Measurements from ENCODE around the gene YKT6.

YKT6 gene

DNA sequence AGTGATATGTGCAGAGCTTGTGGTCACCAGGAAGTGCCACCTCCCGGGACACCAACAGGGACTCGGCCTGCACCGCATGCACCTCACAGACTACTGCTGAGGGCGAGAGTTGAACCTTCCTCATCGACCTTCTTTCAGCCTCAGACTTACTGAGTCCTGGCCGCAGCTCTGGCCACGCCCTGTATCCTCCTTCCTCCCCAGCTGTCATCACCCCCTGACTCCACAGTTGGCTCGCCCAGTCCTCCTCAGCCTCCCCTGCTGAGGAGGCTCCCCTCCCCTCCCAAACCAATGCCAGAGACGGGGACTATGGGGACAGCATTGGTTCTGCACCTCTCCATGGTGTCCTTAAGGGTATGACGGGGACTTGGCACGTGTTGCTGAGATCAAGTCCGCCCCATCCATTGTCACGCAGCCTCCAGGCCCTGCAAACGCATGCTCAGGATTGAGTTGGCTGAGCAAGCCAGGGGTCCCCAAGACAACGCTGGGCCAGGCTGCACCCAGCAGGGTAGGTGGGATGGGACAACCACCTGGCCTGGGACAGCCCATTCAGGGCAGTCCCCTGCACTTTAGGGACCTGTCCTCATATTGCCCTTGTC is 49.0 kb downstream of the YKT6 start:
- Histone ChIP-seq H3K4me3 (ENCODE audit: low read length) (no peak overlapping the region), H3F3A (ENCODE audit: control insufficient read depth, insufficient read depth) (no peaks in the 10 kb centered on the region), H3K79me2 (ENCODE audit: control insufficient read depth, low read length) (no peaks in the 10 kb centered on the region), H3K9me3 (ENCODE audit: control insufficient read depth, insufficient read depth, low read length) (peaks cover 4% of the 10 kb centered on the region; the same call in 1 of the 2 replicates), H3K4me1 (ENCODE audit: control insufficient read depth, low read length) (no peaks in the 10 kb centered on the region), H3K27ac (ENCODE audit: low read depth, low read length) (no peak overlapping the region), H3K27me3 (ENCODE audit: control insufficient read depth, low read length) (no peaks in the 10 kb centered on the region), H3K36me3 (ENCODE audit: control insufficient read depth, low read length) (no peaks in the 10 kb centered on the region), H4K20me1 (ENCODE audit: control insufficient read depth, insufficient read depth, low read depth, low read length) (no peaks in the 10 kb centered on the region), H3K4me2 (ENCODE audit: low read length) (no peak overlapping the region), H3K9me2 (replicated peaks; ENCODE audit: control insufficient read depth, low read length) (no peaks in the 10 kb centered on the region)
- TF ChIP-seq EZH2phosphoT487 (IDR thresholded peaks at IDR 0.05; ENCODE audit: borderline replicate concordance, low read length) = no peak
- TF ChIP-seq, protein P1, sequence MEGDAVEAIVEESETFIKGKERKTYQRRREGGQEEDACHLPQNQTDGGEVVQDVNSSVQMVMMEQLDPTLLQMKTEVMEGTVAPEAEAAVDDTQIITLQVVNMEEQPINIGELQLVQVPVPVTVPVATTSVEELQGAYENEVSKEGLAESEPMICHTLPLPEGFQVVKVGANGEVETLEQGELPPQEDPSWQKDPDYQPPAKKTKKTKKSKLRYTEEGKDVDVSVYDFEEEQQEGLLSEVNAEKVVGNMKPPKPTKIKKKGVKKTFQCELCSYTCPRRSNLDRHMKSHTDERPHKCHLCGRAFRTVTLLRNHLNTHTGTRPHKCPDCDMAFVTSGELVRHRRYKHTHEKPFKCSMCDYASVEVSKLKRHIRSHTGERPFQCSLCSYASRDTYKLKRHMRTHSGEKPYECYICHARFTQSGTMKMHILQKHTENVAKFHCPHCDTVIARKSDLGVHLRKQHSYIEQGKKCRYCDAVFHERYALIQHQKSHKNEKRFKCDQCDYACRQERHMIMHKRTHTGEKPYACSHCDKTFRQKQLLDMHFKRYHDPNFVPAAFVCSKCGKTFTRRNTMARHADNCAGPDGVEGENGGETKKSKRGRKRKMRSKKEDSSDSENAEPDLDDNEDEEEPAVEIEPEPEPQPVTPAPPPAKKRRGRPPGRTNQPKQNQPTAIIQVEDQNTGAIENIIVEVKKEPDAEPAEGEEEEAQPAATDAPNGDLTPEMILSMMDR (IDR thresholded peaks at IDR 0.05; ENCODE audit: low read depth, low read length, poor library complexity, severe bottlenecking) = no peak

DNA sequence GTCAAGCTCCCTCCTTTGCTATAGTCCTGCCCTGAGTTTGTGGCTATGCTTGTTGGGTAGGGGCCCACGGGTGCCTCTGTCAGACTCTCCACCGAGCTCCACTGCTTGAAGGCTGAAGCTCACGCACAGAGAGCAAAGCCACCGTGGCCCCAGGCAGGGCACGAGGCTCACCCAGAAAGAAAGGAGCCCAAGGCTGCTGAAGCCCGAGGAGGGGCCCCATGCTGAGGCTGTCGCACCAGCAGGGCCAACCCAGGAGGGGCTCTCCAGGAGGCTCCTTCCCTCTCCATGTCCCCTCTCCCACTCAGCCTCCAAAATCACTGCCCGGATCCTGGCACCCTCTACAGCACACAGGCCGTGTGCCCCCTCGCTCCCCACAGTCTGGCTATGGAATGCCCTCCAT is 50.5 kb downstream of the YKT6 start:
- Histone ChIP-seq H3K4me1 (ENCODE audit: control insufficient read depth, low read length) (no peaks in the 10 kb centered on the region), H3K4me2 (ENCODE audit: low read length) (no peak overlapping the region), H3K27me3 (ENCODE audit: control insufficient read depth, low read length) (no peaks in the 10 kb centered on the region), H3K36me3 (ENCODE audit: control insufficient read depth, low read length) (no peaks in the 10 kb centered on the region), H3F3A (ENCODE audit: control insufficient read depth, insufficient read depth) (no peaks in the 10 kb centered on the region), H3K79me2 (ENCODE audit: control insufficient read depth, low read length) (no peaks in the 10 kb centered on the region), H3K9me2 (replicated peaks; ENCODE audit: control insufficient read depth, low read length) (no peaks in the 10 kb centered on the region), H3K27ac (ENCODE audit: low read depth, low read length) (no peak overlapping the region), H3K9me3 (ENCODE audit: control insufficient read depth, insufficient read depth, low read length) (peaks cover 6% of the 10 kb centered on the region; the same call in 1 of the 2 replicates), H3K4me3 (ENCODE audit: low read length) (no peak overlapping the region), H4K20me1 (ENCODE audit: control insufficient read depth, insufficient read depth, low read depth, low read length) (no peaks in the 10 kb centered on the region)
- TF ChIP-seq, protein P1 (IDR thresholded peaks at IDR 0.05; ENCODE audit: low read depth, low read length, poor library complexity, severe bottlenecking) = no peak
- TF ChIP-seq EZH2phosphoT487 (IDR thresholded peaks at IDR 0.05; ENCODE audit: borderline replicate concordance, low read length) = no peak

DNA sequence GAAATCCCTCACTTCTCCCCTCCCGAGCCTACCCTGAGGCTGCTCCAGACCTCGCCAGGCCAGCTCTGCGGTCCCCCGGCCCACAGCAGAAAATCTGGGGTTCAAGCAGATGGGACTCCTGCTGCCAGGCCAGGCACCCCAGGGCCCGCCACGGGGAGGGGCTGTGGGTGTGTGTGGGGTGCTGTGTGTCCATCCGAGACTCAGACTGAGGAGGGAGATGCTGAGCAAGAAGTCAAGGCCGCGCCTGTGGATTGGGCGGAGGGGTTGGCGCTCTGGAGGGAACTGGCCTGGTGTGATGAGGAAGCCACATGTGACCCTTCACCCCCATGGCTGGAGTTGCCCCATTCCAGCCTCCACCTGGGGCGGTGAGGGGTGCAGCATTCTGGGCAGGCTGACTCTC is 51.1 kb downstream of the YKT6 start:
- no peak for TF ChIP-seq EZH2phosphoT487 (IDR thresholded peaks at IDR 0.05; ENCODE audit: borderline replicate concordance, low read length)
- Histone ChIP-seq H3K9me2 (replicated peaks; ENCODE audit: control insufficient read depth, low read length) (no peaks in the 10 kb centered on the region), H4K20me1 (ENCODE audit: control insufficient read depth, insufficient read depth, low read depth, low read length) (no peaks in the 10 kb centered on the region), H3K4me3 (ENCODE audit: low read length) (no peak overlapping the region), H3F3A (ENCODE audit: control insufficient read depth, insufficient read depth) (no peaks in the 10 kb centered on the region), H3K4me2 (ENCODE audit: low read length) (no peak overlapping the region), H3K79me2 (ENCODE audit: control insufficient read depth, low read length) (no peaks in the 10 kb centered on the region), H3K36me3 (ENCODE audit: control insufficient read depth, low read length) (no peaks in the 10 kb centered on the region), H3K9me3 (ENCODE audit: control insufficient read depth, insufficient read depth, low read length) (peaks cover 6% of the 10 kb centered on the region; the same call in 1 of the 2 replicates), H3K27ac (ENCODE audit: low read depth, low read length) (no peak overlapping the region), H3K27me3 (ENCODE audit: control insufficient read depth, low read length) (no peaks in the 10 kb centered on the region), H3K4me1 (ENCODE audit: control insufficient read depth, low read length) (peaks cover 2% of the 10 kb centered on the region)

DNA sequence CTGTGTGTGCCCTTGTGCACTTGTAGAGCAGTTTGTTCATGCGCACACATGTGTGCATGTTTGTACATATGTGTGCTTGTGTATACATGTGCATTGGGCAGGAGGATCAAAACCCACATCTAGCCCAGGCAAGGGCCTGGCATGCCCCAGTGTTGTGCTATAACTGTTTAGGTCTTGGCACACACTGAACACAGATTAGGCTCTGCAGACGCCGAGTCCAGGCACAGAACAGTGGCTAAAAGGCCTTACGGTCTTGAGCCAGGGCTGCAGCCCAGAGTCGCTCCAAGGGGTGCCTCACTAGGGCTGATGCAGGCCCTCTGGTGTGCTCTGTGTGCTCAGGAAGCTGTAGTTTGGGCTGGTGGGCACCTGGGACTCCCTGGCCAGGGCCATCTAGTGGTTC is 55.7 kb downstream of the YKT6 start:
- Histone ChIP-seq H3K9me2 (replicated peaks; ENCODE audit: control insufficient read depth, low read length) (no peaks in the 10 kb centered on the region), H3F3A (ENCODE audit: control insufficient read depth, insufficient read depth) (no peaks in the 10 kb centered on the region), H3K27me3 (ENCODE audit: control insufficient read depth, low read length) (no peaks in the 10 kb centered on the region), H3K4me3 (ENCODE audit: low read length) (no peak overlapping the region), H3K79me2 (ENCODE audit: control insufficient read depth, low read length) (no peaks in the 10 kb centered on the region), H3K27ac (ENCODE audit: low read depth, low read length) (no peak overlapping the region), H4K20me1 (ENCODE audit: control insufficient read depth, insufficient read depth, low read depth, low read length) (no peaks in the 10 kb centered on the region), H3K9me3 (ENCODE audit: control insufficient read depth, insufficient read depth, low read length) (peaks cover 6% of the 10 kb centered on the region; the same call in 1 of the 2 replicates), H3K36me3 (ENCODE audit: control insufficient read depth, low read length) (no peaks in the 10 kb centered on the region), H3K4me2 (ENCODE audit: low read length) (no peak overlapping the region), H3K4me1 (ENCODE audit: control insufficient read depth, low read length) (peaks cover 35% of the 10 kb centered on the region)
- TF ChIP-seq, protein P1 (IDR thresholded peaks at IDR 0.05; ENCODE audit: low read depth, low read length, poor library complexity, severe bottlenecking) = no peak
- TF ChIP-seq EZH2phosphoT487 (IDR thresholded peaks at IDR 0.05; ENCODE audit: borderline replicate concordance, low read length) = no peak

All from DOHH2 (cell line).